Left ventricle myocardium inferior (tissue), 1 donor: ENCODE results near the gene FBXL16. TPM values are rescaled to one million over a fixed set of nuclear protein-coding genes. Genes with fewer than 3 reads are reported as not detected.
"Not testable (repeated sequence)": the region's sequence is repeated elsewhere in the genome, so short reads cannot be mapped to it uniquely, and the experiment has no call there.

ENCODE experiments used
- DNase-seq: peaks from one replicate; pipeline ENCODE4 v3.0.0-alpha.2; 2020
- H3K27ac ChIP-seq: fragments of 200-600 bp; replicated peaks from 2 replicates; pipeline ENCODE4 v1.8.0; 2021
- H3K27me3 ChIP-seq: fragments of 200-600 bp; 2 replicates; pipeline ENCODE4 v1.8.0; 2021; ENCODE audit warnings: low read depth
- H3K36me3 ChIP-seq: fragments of 200-600 bp; 2 replicates; pipeline ENCODE4 v1.8.0; 2021
- H3K4me1 ChIP-seq: fragments of 200-600 bp; 2 replicates; pipeline ENCODE4 v1.8.0; 2021
- H3K4me3 ChIP-seq: fragments of 200-600 bp; 2 replicates; pipeline ENCODE4 v1.8.0; 2021; ENCODE audit warnings: mild to moderate bottlenecking, moderate library complexity
- H3K9me3 ChIP-seq: fragments of 200-600 bp; replicated peaks from 2 replicates; pipeline ENCODE4 v1.8.0; 2021
- CTCF ChIP-seq: fragments of 200-600 bp; IDR thresholded peaks from 2 replicates; pipeline ENCODE4 v1.8.0; 2021; ENCODE audit warnings: antibody characterized with exemption, mild to moderate bottlenecking, borderline replicate concordance
- intact Hi-C: fragments of 100-400 bp; cut with micrococcal nuclease; formaldehyde crosslinking; loops from one replicate; pipeline ENCODE4 v1.11.0; 2022
- long read RNA-seq: library from polyadenylated mRNA; unstranded; transcript quantifications from one replicate; pipeline ENCODE4 v2.0.0, GENCODE V29; 2021
- total RNA-seq: library from RNA; stranded (reverse); fragmentation: NEBNext Ultra II Directional; extraction: Animal tissue kit (Norgen Biotek cat#: 25700); gene quantifications from one replicate; pipeline ENCODE4 v1.2.1, GENCODE V29; 2021
- donor health status: DM: no; HTN: yes; CAD: no; lungs with severe emphysema.

The FBXL16 gene
- 0.08 TPM for total RNA-seq
- long read RNA-seq, partial matches to known transcripts, result 0 of 1 reads
- long read RNA-seq, other reads (novel, unspliced or antisense), result 1 of 1 reads

GRCh38 chr16:705431-706188 lies at the start of gene FBXL16:
Gene FBXL16 (minus strand): TSS chr16:705801. CDS start chr16:697405, 8,396 bp downstream.
- Histone ChIP-seq H3K9me3 (no peaks in the 10 kb centered on the region), H3K4me1 (peaks cover 18% of the 10 kb centered on the region), H3K27me3 (peaks cover 98% of the 10 kb centered on the region), H3K36me3 (no peaks in the 10 kb centered on the region), H3K4me3 (peak within 1 kb of the TSS; percentile 29), H3K27ac (no peak within 1 kb of the TSS)
- TF ChIP-seq CTCF, result no peak
- no peak for DNase-seq
- intact Hi-C loops, result no loop called here

- peaks cover 34% of the 10 kb centered on the region for H3K27me3 ChIP-seq
- H3K9me3 ChIP-seq, result no peaks in the 10 kb centered on the region
- no peak for DNase-seq
- no peak overlapping the region for H3K27ac ChIP-seq
- intact Hi-C loops, result no loop called here
- no peak for TF ChIP-seq CTCF
- no peaks in the 10 kb centered on the region for H3K4me1 ChIP-seq
- no peak overlapping the region for H3K4me3 ChIP-seq
- H3K36me3 ChIP-seq, result no peaks in the 10 kb centered on the region
Measured at GRCh38 chr16:754656-755055, 49.1 kb upstream of the FBXL16 start.

- H3K27me3 ChIP-seq, result peaks cover 34% of the 10 kb centered on the region
- H3K9me3 ChIP-seq, DNase-seq, H3K27ac ChIP-seq, H3K4me3 ChIP-seq, H3K36me3 ChIP-seq, H3K4me1 ChIP-seq, intact Hi-C loops: not testable (repeated sequence)
Measured at GRCh38 chr16:754121-754607, 48.6 kb upstream of the FBXL16 start.

- Histone ChIP-seq H3K36me3 (no peaks in the 10 kb centered on the region), H3K4me1 (no peaks in the 10 kb centered on the region), H3K27me3 (peaks cover 34% of the 10 kb centered on the region), H3K4me3 (no peak overlapping the region), H3K9me3 (no peaks in the 10 kb centered on the region), H3K27ac (no peak overlapping the region)
- DNase-seq, result no peak
- TF ChIP-seq CTCF, result no peak
- intact Hi-C loops, result no loop called here
Measured at GRCh38 chr16:752007-752312, 46.4 kb upstream of the FBXL16 start.

- no peak for TF ChIP-seq CTCF
- H3K27ac ChIP-seq, result no peak overlapping the region
- DNase-seq, result no peak
- no peaks in the 10 kb centered on the region for H3K9me3 ChIP-seq
- no peaks in the 10 kb centered on the region for H3K4me1 ChIP-seq
- H3K36me3 ChIP-seq, result no peaks in the 10 kb centered on the region
- H3K27me3 ChIP-seq, result peaks cover 34% of the 10 kb centered on the region
- intact Hi-C loops, result no loop called here
- no peak overlapping the region for H3K4me3 ChIP-seq
Measured at GRCh38 chr16:751152-752006, 45.8 kb upstream of the FBXL16 start.
